Astrocyte (in vitro differentiated cells and primary cell): Measurements from ENCODE around the gene HDGF. TPM values are rescaled to one million over a fixed set of nuclear protein-coding genes. Genes with fewer than 3 reads are reported as not detected.

Source experiments
- DNase-seq: peaks from one replicate; pipeline ENCODE4 v3.0.0-alpha.2; 2010; ENCODE audit warnings: low read depth
- FAIRE-seq: peaks from 2 replicates; lab custom pipeline; 2011; peaks lifted over from hg19 to GRCh38; lab: Jason Lieb, UNC
- H2AFZ ChIP-seq: 2 replicates; pipeline ENCODE4 v1.6.0; 2012; ENCODE audit warnings: low read depth, low read length, inconsistent platforms
- H3K27ac ChIP-seq: 2 replicates; pipeline ENCODE4 v1.5.1; 2011; ENCODE audit warnings: low read depth, low read length, inconsistent platforms
- H3K27me3 ChIP-seq: 2 replicates; pipeline ENCODE4 v1.6.0; 2011; ENCODE audit warnings: low read length, inconsistent platforms; ENCODE audit not compliant: insufficient read depth
- H3K36me3 ChIP-seq: 2 replicates; pipeline ENCODE4 v1.5.1; 2011; ENCODE audit warnings: low read length, inconsistent platforms; ENCODE audit not compliant: insufficient read depth
- H3K4me1 ChIP-seq: 2 replicates; pipeline ENCODE4 v1.5.1; 2011; ENCODE audit warnings: low read length, inconsistent platforms; ENCODE audit not compliant: insufficient read depth
- H3K4me2 ChIP-seq: 2 replicates; pipeline ENCODE4 v1.6.0; 2012; ENCODE audit warnings: low read length, inconsistent platforms
- H3K4me3 ChIP-seq: 2 replicates; pipeline ENCODE4 v1.5.1; 2011; ENCODE audit warnings: low read depth, mild to moderate bottlenecking, low read length, inconsistent platforms; ENCODE audit not compliant: insufficient read depth
- H3K79me2 ChIP-seq: 2 replicates; pipeline ENCODE4 v1.6.0; 2012; ENCODE audit warnings: mild to moderate bottlenecking, low read length, inconsistent platforms; ENCODE audit not compliant: insufficient read depth
- H3K9ac ChIP-seq: 2 replicates; pipeline ENCODE4 v1.6.0; 2012; ENCODE audit warnings: mild to moderate bottlenecking, low read length, inconsistent platforms
- H3K9me3 ChIP-seq: 2 replicates; pipeline ENCODE4 v1.5.1; 2012; ENCODE audit warnings: low read depth, mild to moderate bottlenecking, low read length, inconsistent platforms; ENCODE audit not compliant: insufficient read depth
- H4K20me1 ChIP-seq: 2 replicates; pipeline ENCODE4 v1.6.0; 2012; ENCODE audit warnings: low read length, inconsistent platforms; ENCODE audit not compliant: insufficient read depth
- H3K27ac Mint-ChIP-seq: one replicate; pipeline ENCODE4 v1.8.0; 2021; ENCODE audit warnings: mild to moderate bottlenecking, mixed read lengths; ENCODE audit not compliant: unreplicated experiment
- H3K27me3 Mint-ChIP-seq: one replicate; pipeline ENCODE4 v1.8.0; 2021; ENCODE audit warnings: low read depth, mixed read lengths; ENCODE audit not compliant: unreplicated experiment
- H3K36me3 Mint-ChIP-seq: one replicate; pipeline ENCODE4 v1.8.0; 2021; ENCODE audit warnings: low read depth, mixed read lengths; ENCODE audit not compliant: unreplicated experiment
- H3K4me1 Mint-ChIP-seq: one replicate; pipeline ENCODE4 v1.8.0; 2021; ENCODE audit warnings: low read depth, mixed read lengths; ENCODE audit not compliant: unreplicated experiment
- H3K4me3 Mint-ChIP-seq: one replicate; pipeline ENCODE4 v1.8.0; 2021; ENCODE audit warnings: mild to moderate bottlenecking, moderate library complexity, mixed read lengths; ENCODE audit not compliant: unreplicated experiment
- H3K9me3 Mint-ChIP-seq: one replicate; pipeline ENCODE4 v1.8.0; 2021; ENCODE audit warnings: mild to moderate bottlenecking, mixed read lengths; ENCODE audit not compliant: unreplicated experiment
- CTCF ChIP-seq: IDR thresholded peaks from 2 replicates; pipeline ENCODE4 v1.5.1; 2011; ENCODE audit warnings: low read depth, mild to moderate bottlenecking, inconsistent platforms, low read length, moderate library complexity; ENCODE audit not compliant: insufficient read depth
- EZH2 ChIP-seq: IDR thresholded peaks from 2 replicates; pipeline ENCODE4 v1.6.1; 2012; ENCODE audit warnings: mild to moderate bottlenecking, low read length, inconsistent platforms; ENCODE audit not compliant: insufficient read depth
- total RNA-seq: library from RNA; stranded (reverse); gene quantifications from 2 replicates; pipeline ENCODE4 v1.2.1, GENCODE V29; 2021

HDGF gene
- total RNA-seq, 1 donor from 2014 or later = 190 TPM

- TF ChIP-seq EZH2 (no peak), CTCF (no peak)
- Histone ChIP-seq H3K79me2 (no peaks in the 10 kb centered on the region), H4K20me1 (no peaks in the 10 kb centered on the region), H3K36me3 (no peaks in the 10 kb centered on the region), H3K4me1 (peaks cover 59% of the 10 kb centered on the region), H2AFZ (peak overlapping the region; percentile 32), H3K27me3 (peaks cover 3% of the 10 kb centered on the region), H3K4me2 (peak overlapping the region; percentile 90), H3K9ac (peak overlapping the region; percentile 66), H3K9me3 (no peaks in the 10 kb centered on the region), H3K27ac (no peak overlapping the region), H3K4me3 (peak overlapping the region; percentile 47)
- no peaks in the 10 kb centered on the region for H3K9me3 Mint-ChIP-seq
- H3K27me3 Mint-ChIP-seq = no peaks in the 10 kb centered on the region
- no peak for FAIRE-seq
- H3K36me3 Mint-ChIP-seq = peaks cover 10% of the 10 kb centered on the region
- peak; percentile 56 for DNase-seq
- H3K4me3 Mint-ChIP-seq = peak overlapping the region; percentile 88
- H3K4me1 Mint-ChIP-seq = peaks cover 39% of the 10 kb centered on the region
- H3K27ac Mint-ChIP-seq = peak overlapping the region; percentile 83
These were observed 46.5 kb downstream of the HDGF start for GRCh38 chr1:156704930-156705320.

DNA sequence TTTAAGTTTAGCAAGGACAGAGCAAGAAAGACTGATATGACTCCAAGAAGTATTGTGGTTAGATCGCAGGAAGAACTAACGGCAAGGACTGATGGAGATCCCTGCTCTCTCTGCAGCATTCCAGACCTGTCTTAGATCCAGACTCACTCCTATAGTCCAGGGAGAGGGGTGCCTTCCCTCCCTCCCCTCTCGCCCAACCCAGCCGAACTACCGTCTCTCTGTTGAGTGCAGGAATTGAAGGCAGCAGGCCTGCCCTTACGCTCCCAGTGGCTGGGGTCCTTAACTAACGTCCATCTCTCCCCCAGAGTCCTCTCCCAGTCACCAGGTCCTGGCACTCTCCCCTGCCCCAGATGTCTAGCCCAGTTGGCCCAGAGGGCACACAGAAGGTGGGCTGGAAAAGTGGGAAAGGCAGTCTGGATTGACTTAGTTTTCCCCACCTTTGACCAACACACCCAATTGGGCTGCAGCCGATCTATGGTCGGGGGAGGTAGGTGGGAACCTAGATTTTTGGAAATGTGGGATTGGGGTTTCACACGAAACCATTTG is 47.2 kb downstream of the HDGF start:
- H3K27ac Mint-ChIP-seq = peak overlapping the region; percentile 78
- DNase-seq (no peak), FAIRE-seq (no peak)
- H3K4me2 ChIP-seq = peak overlapping the region; percentile 90
- H3K4me3 ChIP-seq = no peak overlapping the region
- no peaks in the 10 kb centered on the region for H3K27me3 Mint-ChIP-seq
- H3K36me3 ChIP-seq = no peaks in the 10 kb centered on the region
- H3K9me3 Mint-ChIP-seq = no peaks in the 10 kb centered on the region
- H3K4me3 Mint-ChIP-seq = peak overlapping the region; percentile 88
- peaks cover 2% of the 10 kb centered on the region for H3K9me3 ChIP-seq
- H3K27ac ChIP-seq = no peak overlapping the region
- peaks cover 3% of the 10 kb centered on the region for H3K27me3 ChIP-seq
- peaks cover 52% of the 10 kb centered on the region for H3K4me1 ChIP-seq
- TF ChIP-seq CTCF (no peak), EZH2 (no peak)
- no peaks in the 10 kb centered on the region for H4K20me1 ChIP-seq
- H2AFZ ChIP-seq = no peak overlapping the region
- H3K9ac ChIP-seq = peak overlapping the region; percentile 66
- H3K79me2 ChIP-seq = no peaks in the 10 kb centered on the region
- H3K36me3 Mint-ChIP-seq = peaks cover 14% of the 10 kb centered on the region
- peaks cover 39% of the 10 kb centered on the region for H3K4me1 Mint-ChIP-seq

DNA sequence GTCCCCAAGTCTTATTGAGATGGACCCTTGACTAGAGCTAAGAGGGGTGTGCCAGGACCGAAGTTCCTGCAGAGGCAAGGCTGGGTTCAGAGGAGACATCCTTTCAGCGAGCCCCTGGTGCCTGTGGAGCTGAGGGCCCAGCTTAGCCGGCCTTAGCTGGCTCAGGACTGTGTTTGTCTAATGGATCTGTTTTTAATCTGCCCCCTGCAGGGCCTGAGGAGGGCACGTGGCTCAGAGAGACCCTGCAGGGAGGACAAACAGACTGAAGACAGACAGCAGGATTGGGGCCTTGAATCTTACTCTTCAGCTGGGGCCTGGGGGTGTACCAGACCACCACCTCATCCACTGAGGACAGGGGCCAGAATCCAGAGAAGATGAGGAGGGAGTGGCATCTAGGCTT is 47.7 kb downstream of the HDGF start:
- Mint-ChIP-seq H3K27ac (no peak overlapping the region), H3K4me1 (peaks cover 38% of the 10 kb centered on the region), H3K9me3 (peaks cover 2% of the 10 kb centered on the region), H3K36me3 (peaks cover 18% of the 10 kb centered on the region), H3K4me3 (peak overlapping the region; percentile 88), H3K27me3 (no peaks in the 10 kb centered on the region)
- peaks cover 2% of the 10 kb centered on the region for H3K9me3 ChIP-seq
- H3K27ac ChIP-seq = no peak overlapping the region
- no peaks in the 10 kb centered on the region for H3K79me2 ChIP-seq
- H2AFZ ChIP-seq = no peak overlapping the region
- no peak for TF ChIP-seq CTCF
- no peak for TF ChIP-seq EZH2
- H3K4me1 ChIP-seq = peaks cover 51% of the 10 kb centered on the region
- DNase-seq = no peak
- no peak overlapping the region for H3K4me3 ChIP-seq
- FAIRE-seq = no peak
- peak overlapping the region; percentile 90 for H3K4me2 ChIP-seq
- H3K9ac ChIP-seq = peak overlapping the region; percentile 66
- H4K20me1 ChIP-seq = no peaks in the 10 kb centered on the region
- no peaks in the 10 kb centered on the region for H3K36me3 ChIP-seq
- H3K27me3 ChIP-seq = peaks cover 3% of the 10 kb centered on the region
